Adrenal gland (tissue), 12 donors: ENCODE measurements around the gene LRBA. TPM values are rescaled to one million over a fixed set of nuclear protein-coding genes. Genes with fewer than 3 reads are reported as not detected.
A peak's percentile ranks its signal among the peaks of the same experiment; 100 is the strongest.

ENCODE experiments used
- DNase-seq, 7 donors: peaks; one replicate each; pipeline ENCODE4 v3.0.0-alpha.2; 2019 to 2020
- H3K27ac ChIP-seq, 5 donors: fragments of 200-600 bp; sonication (generic) in 4 of 5; 1 replicate in 3 of 5; 2 replicates in 2 of 5; pipeline versions ENCODE4 v1.5.1 to v1.8.0; 2016 to 2020; ENCODE audit warnings: mild to moderate bottlenecking in 1 of 5
- H3K27me3 ChIP-seq: fragments of 200-600 bp; 2 replicates; pipeline ENCODE4 v1.8.0; 2021
- H3K36me3 ChIP-seq, 2 donors: fragments of 200-600 bp; replicated peaks in 1 of 2; 1 replicate in 1 of 2; 2 replicates in 1 of 2; pipeline versions ENCODE4 v1.5.1 to v1.8.0; 2018 to 2022
- H3K4me1 ChIP-seq, 2 donors: fragments of 200-600 bp; replicated peaks in 1 of 2; 1 replicate in 1 of 2; 2 replicates in 1 of 2; pipeline versions ENCODE4 v1.5.1 to v1.8.0; 2018 to 2021
- H3K4me3 ChIP-seq, 4 donors: fragments of 200-600 bp; sonication (generic) in 3 of 4; one replicate each; pipeline ENCODE4 v1.5.1; 2016 to 2018
- H3K9me3 ChIP-seq, 3 donors: fragments of 200-600 bp; sonication (generic) in 1 of 3; replicated peaks in 1 of 3; 1 replicate in 2 of 3; 2 replicates in 1 of 3; pipeline versions ENCODE4 v1.5.1 to v1.8.0; 2016 to 2021
- POLR2A ChIP-seq, 2 donors: fragments of 450-650 bp; IDR thresholded peaks; one replicate each; pipeline ENCODE4 v1.6.1; 2017; ENCODE audit warnings: antibody characterized with exemption in 2 of 2, mild to moderate bottlenecking in 2 of 2, moderate library complexity in 1 of 2
- WGBS, 4 donors: extraction: QIAGEN DNeasy Blood & Tissue Kit in 2 of 4; methylation state at CpG; one replicate each; pipeline versions ENCODE4 v1.1.5 to v1.1.7; 2013 to 2017; 5-methylcytosine and 5-hydroxymethylcytosine counted together
- intact Hi-C, 2 donors: fragments of 100-400 bp; cut with DNase I; formaldehyde crosslinking; loops; one replicate each; pipeline versions ENCODE4 v1.14.1 to v1.15.0; 2022 to 2023
- polyA plus RNA-seq, 3 donors: library from polyadenylated mRNA; stranded (reverse); fragments of 200-250 nt in 2 of 3; fragments of 350-450 nt in 1 of 3; fragmentation: Illumina TruSeq in 1 of 3; extraction: RNeasy Lipid Tissue Mini Kit (QIAGEN cat#74804) in 1 of 3; gene quantifications; one replicate each; pipeline ENCODE4 v1.2.3, GENCODE V29; 2013 to 2014
- total RNA-seq, 9 donors: library from RNA; depleted of rRNA in 4 of 9; stranded (reverse); fragments of >200 nt in 4 of 9; fragments of 120-200 nt in 1 of 9; fragmentation: NEBNext Ultra II Directional in 1 of 9; extraction: Animal tissue kit (Norgen Biotek cat#: 25700) in 1 of 9; gene quantifications; one replicate each; pipeline versions ENCODE4 v1.1.0 to v1.2.4, GENCODE V29; 2013 to 2023
- TF ChIP-seq, protein P1 (sequence below), 6 experiments: fragments of 450-650 bp in 4 of 6; fragments of 200-600 bp in 2 of 6; sonication (generic) in 1 of 6; IDR thresholded peaks; 1 replicate in 5 of 6; 2 replicates in 1 of 6; pipeline versions ENCODE4 v1.5.1 to v1.8.0; 2016 to 2021; ENCODE audit warnings: antibody characterized with exemption in 6 of 6, mild to moderate bottlenecking in 2 of 6, moderate library complexity in 1 of 6
- donor health status: healthy with polysubstance abuse.
- donor health status: Bipolar disorder and iron deficiency.
- donor health status: DM: yes; HTN: yes; CAD: no.
- donor health status: DM: no; HTN: no; CAD: no.
- donor health status: DM: no; HTN: no; CAD: no.
- donor health status: DM: yes; HTN: yes; CAD: no.

Gene LRBA
- total and polyA plus RNA-seq, 12 donors, result 9.6 to 106 (median 40.6) TPM

GRCh38 chr4:150572704-150573504 lies 442.2 kb downstream of the LRBA start:
- TF ChIP-seq, protein P1, sequence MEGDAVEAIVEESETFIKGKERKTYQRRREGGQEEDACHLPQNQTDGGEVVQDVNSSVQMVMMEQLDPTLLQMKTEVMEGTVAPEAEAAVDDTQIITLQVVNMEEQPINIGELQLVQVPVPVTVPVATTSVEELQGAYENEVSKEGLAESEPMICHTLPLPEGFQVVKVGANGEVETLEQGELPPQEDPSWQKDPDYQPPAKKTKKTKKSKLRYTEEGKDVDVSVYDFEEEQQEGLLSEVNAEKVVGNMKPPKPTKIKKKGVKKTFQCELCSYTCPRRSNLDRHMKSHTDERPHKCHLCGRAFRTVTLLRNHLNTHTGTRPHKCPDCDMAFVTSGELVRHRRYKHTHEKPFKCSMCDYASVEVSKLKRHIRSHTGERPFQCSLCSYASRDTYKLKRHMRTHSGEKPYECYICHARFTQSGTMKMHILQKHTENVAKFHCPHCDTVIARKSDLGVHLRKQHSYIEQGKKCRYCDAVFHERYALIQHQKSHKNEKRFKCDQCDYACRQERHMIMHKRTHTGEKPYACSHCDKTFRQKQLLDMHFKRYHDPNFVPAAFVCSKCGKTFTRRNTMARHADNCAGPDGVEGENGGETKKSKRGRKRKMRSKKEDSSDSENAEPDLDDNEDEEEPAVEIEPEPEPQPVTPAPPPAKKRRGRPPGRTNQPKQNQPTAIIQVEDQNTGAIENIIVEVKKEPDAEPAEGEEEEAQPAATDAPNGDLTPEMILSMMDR (IDR thresholded peaks at IDR 0.05), result no peak
- TF ChIP-seq POLR2A (IDR thresholded peaks at IDR 0.05), result no peak
- DNase-seq, result no peak
- no peak overlapping the region for H3K27ac ChIP-seq
- no peaks in the 10 kb centered on the region for H3K36me3 ChIP-seq
- 82 to 94% (median 93%) methylated on average over 5 of the region's 5 CpGs for WGBS, 4 donors
- intact Hi-C loops, result no loop called here
- H3K4me1 ChIP-seq, result no peaks in the 10 kb centered on the region
- no peaks in the 10 kb centered on the region for H3K9me3 ChIP-seq
- no peak overlapping the region for H3K4me3 ChIP-seq
- H3K27me3 ChIP-seq, result no peaks in the 10 kb centered on the region

DNA sequence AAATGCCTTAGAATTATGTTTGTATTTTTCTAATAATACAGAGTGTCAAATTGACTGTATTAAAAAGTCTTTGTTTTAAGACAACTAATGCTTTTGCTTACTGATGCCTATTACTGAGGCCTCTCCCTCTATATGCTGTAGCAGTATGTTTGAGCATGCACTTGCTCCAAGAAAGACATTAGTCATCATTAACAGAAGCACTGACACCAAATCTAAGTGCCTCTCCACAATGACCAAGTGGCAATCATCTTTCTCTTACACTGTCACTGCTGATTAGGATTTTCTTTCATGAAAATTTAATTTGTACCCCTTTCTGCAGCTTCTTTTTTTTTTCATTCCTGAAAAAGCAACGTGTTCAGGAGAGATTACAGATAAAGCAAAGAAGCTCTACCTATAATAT lies 444.2 kb downstream of the LRBA start:
- TF ChIP-seq POLR2A (IDR thresholded peaks at IDR 0.05), result no peak
- TF ChIP-seq, protein P1 (IDR thresholded peaks at IDR 0.05), result no peak
- Histone ChIP-seq H3K4me1 (peaks cover 0 to 12% of the 10 kb centered on the region in 2 donors), H3K27ac (no peak overlapping the region), H3K4me3 (no peak overlapping the region), H3K27me3 (no peaks in the 10 kb centered on the region), H3K9me3 (no peaks in the 10 kb centered on the region), H3K36me3 (no peaks in the 10 kb centered on the region)
- intact Hi-C loops, result no loop called here
- WGBS, 4 donors, result 67 to 74% (median 73%) methylated on average over 1 of the region's 1 CpG
- DNase-seq, result no peak

- WGBS, 4 donors, result 85 to 95% (median 89%) methylated on average over 4 of the region's 4 CpGs
Measured at GRCh38 chr4:150569998-150570535, 445.0 kb downstream of the LRBA start.

GRCh38 chr4:150569384-150569987 lies 445.6 kb downstream of the LRBA start:
- Histone ChIP-seq H3K9me3 (no peaks in the 10 kb centered on the region), H3K27me3 (no peaks in the 10 kb centered on the region), H3K4me1 (peaks cover 0 to 15% of the 10 kb centered on the region in 2 donors), H3K36me3 (no peaks in the 10 kb centered on the region), H3K27ac (no peak overlapping the region), H3K4me3 (no peak overlapping the region)
- intact Hi-C loops, result no loop called here
- TF ChIP-seq, protein P1 (IDR thresholded peaks at IDR 0.05), result no peak
- TF ChIP-seq POLR2A (IDR thresholded peaks at IDR 0.05), result no peak
- peak in 6 of 7 donors; percentile 37 to 64 (median 41) for DNase-seq
- 55 to 69% (median 62%) methylated on average over 5 of the region's 5 CpGs for WGBS, 4 donors

More at GRCh38 chr4:150569998-150570535, 445.0 kb downstream of the LRBA start:
- TF ChIP-seq, protein P1 (IDR thresholded peaks at IDR 0.05), result no peak
- no peak for TF ChIP-seq POLR2A (IDR thresholded peaks at IDR 0.05)
- H3K36me3 ChIP-seq, result no peaks in the 10 kb centered on the region
- no peaks in the 10 kb centered on the region for H3K27me3 ChIP-seq
- intact Hi-C loops, result no loop called here
- H3K9me3 ChIP-seq, result no peaks in the 10 kb centered on the region
- H3K4me3 ChIP-seq, result no peak overlapping the region
- no peak overlapping the region for H3K27ac ChIP-seq
- H3K4me1 ChIP-seq, result peaks cover 0 to 15% of the 10 kb centered on the region in 2 donors
- no peak for DNase-seq
